DOHH2 (cell line): ENCODE results near the gene VWF.

Experiments
- H3F3A ChIP-seq: fragments of 200-600 bp; sonication (generic), shearing (Covaris generic); 2 replicates; pipeline ENCODE4 v1.6.0; 2016; ENCODE audit warnings: antibody characterized with exemption, mild to moderate bottlenecking; ENCODE audit not compliant: control insufficient read depth, insufficient read depth
- H3K27ac ChIP-seq: fragments of 200-600 bp; sonication (generic); 2 replicates; pipeline ENCODE4 v1.5.1; 2014; ENCODE audit warnings: low read depth, mild to moderate bottlenecking, low read length, moderate library complexity
- H3K27me3 ChIP-seq: fragments of 200-600 bp; sonication (generic); 2 replicates; pipeline ENCODE4 v1.6.1; 2014; ENCODE audit warnings: mild to moderate bottlenecking, low read length, mixed read lengths; ENCODE audit not compliant: control insufficient read depth
- H3K36me3 ChIP-seq: fragments of 200-600 bp; sonication (generic); 2 replicates; pipeline ENCODE4 v1.6.1; 2014; ENCODE audit warnings: mild to moderate bottlenecking, low read length, moderate library complexity, mixed read lengths; ENCODE audit not compliant: control insufficient read depth
- H3K4me1 ChIP-seq: fragments of 200-600 bp; sonication (generic); 2 replicates; pipeline ENCODE4 v1.6.1; 2014; ENCODE audit warnings: mild to moderate bottlenecking, low read length, mixed read lengths; ENCODE audit not compliant: control insufficient read depth
- H3K4me2 ChIP-seq: fragments of 200-600 bp; sonication (generic); 2 replicates; pipeline ENCODE4 v1.6.0; 2014; ENCODE audit warnings: mild to moderate bottlenecking, low read length, moderate library complexity
- H3K4me3 ChIP-seq: fragments of 200-600 bp; sonication (generic); 2 replicates; pipeline ENCODE4 v1.5.1; 2014; ENCODE audit warnings: mild to moderate bottlenecking, low read length, mixed read lengths
- H3K79me2 ChIP-seq: fragments of 200-600 bp; sonication (generic); 2 replicates; pipeline ENCODE4 v1.6.1; 2014; ENCODE audit warnings: mild to moderate bottlenecking, low read length, mixed read lengths; ENCODE audit not compliant: control insufficient read depth
- H3K9me2 ChIP-seq: fragments of 200-600 bp; sonication (generic); replicated peaks from 2 replicates; pipeline ENCODE4 v1.6.1; 2014; ENCODE audit warnings: mild to moderate bottlenecking, low read length, mixed read lengths; ENCODE audit not compliant: control insufficient read depth
- H3K9me3 ChIP-seq: fragments of 200-600 bp; sonication (generic); 2 replicates; pipeline ENCODE4 v1.6.1; 2014; ENCODE audit warnings: antibody characterized with exemption, low read length, mixed read lengths; ENCODE audit not compliant: control insufficient read depth, insufficient read depth
- H4K20me1 ChIP-seq: fragments of 200-600 bp; sonication (generic); 2 replicates; pipeline ENCODE4 v1.6.0; 2014; ENCODE audit warnings: low read depth, mild to moderate bottlenecking, antibody characterized with exemption, low read length, moderate library complexity; ENCODE audit not compliant: control insufficient read depth, insufficient read depth
- CTCF ChIP-seq: fragments of 200-600 bp; sonication (generic); IDR thresholded peaks from one replicate; pipeline ENCODE4 v1.5.1; 2014; ENCODE audit warnings: antibody characterized with exemption, mild to moderate bottlenecking, low read depth, low read length; ENCODE audit not compliant: poor library complexity, severe bottlenecking
- EZH2phosphoT487 ChIP-seq: fragments of 200-600 bp; sonication (generic); IDR thresholded peaks from 2 replicates; pipeline ENCODE4 v1.6.1; 2017; ENCODE audit warnings: borderline replicate concordance, mild to moderate bottlenecking, antibody characterized with exemption, low read length, moderate library complexity, mixed read lengths

VWF gene

GRCh38 chr12:5921027-5921909 is 203.2 kb downstream of the VWF start:
- no peak overlapping the region for H3K4me3 ChIP-seq
- no peaks in the 10 kb centered on the region for H3K4me1 ChIP-seq
- no peaks in the 10 kb centered on the region for H3K36me3 ChIP-seq
- H3K9me3 ChIP-seq, result no peaks in the 10 kb centered on the region
- no peaks in the 10 kb centered on the region for H3K27me3 ChIP-seq
- no peak overlapping the region for H3K27ac ChIP-seq
- no peaks in the 10 kb centered on the region for H4K20me1 ChIP-seq
- no peak for TF ChIP-seq CTCF
- TF ChIP-seq EZH2phosphoT487, result no peak
- no peaks in the 10 kb centered on the region for H3K79me2 ChIP-seq
- no peaks in the 10 kb centered on the region for H3K9me2 ChIP-seq
- no peaks in the 10 kb centered on the region for H3F3A ChIP-seq
- no peak overlapping the region for H3K4me2 ChIP-seq

- no peaks in the 10 kb centered on the region for H3K27me3 ChIP-seq
- TF ChIP-seq EZH2phosphoT487, result no peak
- no peak for TF ChIP-seq CTCF
- H3K36me3 ChIP-seq, result no peaks in the 10 kb centered on the region
Measured at GRCh38 chr12:5916785-5917290, 207.6 kb downstream of the VWF start.

GRCh38 chr12:5915511-5915910 is 209.0 kb downstream of the VWF start:
- no peaks in the 10 kb centered on the region for H3K79me2 ChIP-seq
- no peaks in the 10 kb centered on the region for H3K4me1 ChIP-seq
- no peaks in the 10 kb centered on the region for H4K20me1 ChIP-seq
- no peaks in the 10 kb centered on the region for H3F3A ChIP-seq
- H3K27ac ChIP-seq, result no peak overlapping the region
- H3K4me2 ChIP-seq, result no peak overlapping the region
- peaks cover 3% of the 10 kb centered on the region; the same call in 1 of the 2 replicates for H3K27me3 ChIP-seq
- H3K36me3 ChIP-seq, result no peaks in the 10 kb centered on the region
- TF ChIP-seq EZH2phosphoT487 (no peak), CTCF (no peak)
- no peaks in the 10 kb centered on the region for H3K9me2 ChIP-seq
- no peak overlapping the region for H3K4me3 ChIP-seq
- no peaks in the 10 kb centered on the region for H3K9me3 ChIP-seq

More at GRCh38 chr12:5916785-5917290, 207.6 kb downstream of the VWF start:
- Histone ChIP-seq H3K4me1 (no peaks in the 10 kb centered on the region), H3K79me2 (no peaks in the 10 kb centered on the region), H3K9me3 (no peaks in the 10 kb centered on the region), H3F3A (no peaks in the 10 kb centered on the region), H3K4me2 (no peak overlapping the region), H3K4me3 (no peak overlapping the region), H3K9me2 (no peaks in the 10 kb centered on the region), H3K27ac (no peak overlapping the region), H4K20me1 (no peaks in the 10 kb centered on the region)
